GM12878 (cell line): ENCODE data around the gene LDB2. TPM values are rescaled to one million over a fixed set of nuclear protein-coding genes. Genes with fewer than 3 reads are reported as not detected.

Experiments
- EED ChIP-seq: sonication (generic); IDR thresholded peaks from 2 replicates; pipeline ENCODE4 v1.6.1; 2016; ENCODE audit warnings: antibody characterized with exemption, low read depth
- ESRRA ChIP-seq: IDR thresholded peaks from 2 replicates; pipeline ENCODE4 v1.6.1; 2012; ENCODE audit warnings: mild to moderate bottlenecking, low read length, improper control_type of control experiment
- ETV6 ChIP-seq, 2 experiments: fragments of 450-650 bp in 1 of 2; IDR thresholded peaks in 1 of 2; conservative IDR thresholded peaks in 1 of 2; 2 replicates each; pipeline ENCODE4 v1.6.1; 2014; ENCODE audit warnings: antibody characterized with exemption in 1 of 2, borderline replicate concordance in 1 of 2, low read depth in 1 of 2, mild to moderate bottlenecking in 1 of 2, moderate library complexity in 1 of 2
- FOXK2 ChIP-seq: fragments of 450-650 bp; IDR thresholded peaks from 2 replicates; pipeline ENCODE4 v1.6.1; 2017; ENCODE audit warnings: mild to moderate bottlenecking, moderate library complexity
- GATAD2B ChIP-seq: fragments of 450-650 bp; conservative IDR thresholded peaks from 2 replicates; pipeline ENCODE4 v1.6.1; 2017; ENCODE audit warnings: low read depth, mild to moderate bottlenecking, moderate library complexity
- HDAC6 ChIP-seq: fragments of 200-600 bp; sonication (generic); IDR thresholded peaks from one replicate; pipeline ENCODE4 v1.8.0; 2017; ENCODE audit warnings: antibody characterized with exemption; ENCODE audit not compliant: unreplicated experiment
- MXI1 ChIP-seq: fragments of 150-350 bp; IDR thresholded peaks from 2 replicates; pipeline ENCODE4 v1.6.1; 2011; ENCODE audit warnings: low read depth, mild to moderate bottlenecking, inconsistent platforms, low read length, improper control_type of control experiment
- SPI1 ChIP-seq: IDR thresholded peaks from 2 replicates; pipeline ENCODE4 v1.6.1; 2011; ENCODE audit warnings: low read depth, mild to moderate bottlenecking, low read length, moderate library complexity, borderline replicate concordance; ENCODE audit not compliant: insufficient read depth
- ZBED1 ChIP-seq: IDR thresholded peaks from 2 replicates; pipeline ENCODE4 v1.6.1; 2016; ENCODE audit warnings: borderline replicate concordance
- polyA plus RNA-seq, 11 experiments: library from polyadenylated mRNA; depleted of rRNA in 4 of 11; unstranded in 6 of 11; stranded (reverse) in 5 of 11; fragments of >200 nt; fragmentation: Nextera tagmentation in 4 of 11; fragmentation: Illumina TruSeq in 1 of 11; extraction: Ambion mirVana in 4 of 11; extraction: Trizol in 1 of 11; gene quantifications; 1 replicate in 1 of 11; 2 replicates in 10 of 11; pipeline versions ENCODE4 v1.2.1 to v1.2.3, GENCODE V29; 2011 to 2016; ENCODE audit warnings: inconsistent platforms in 2 of 11, missing spikeins in 2 of 11, low read depth in 1 of 11
- total RNA-seq, 4 experiments: library from RNA; depleted of rRNA in 3 of 4; stranded (reverse); fragments of >200 nt in 3 of 4; fragmentation: Illumina TruSeq in 1 of 4; extraction: Trizol in 1 of 4; gene quantifications; 2 replicates each; pipeline versions ENCODE4 v1.2.1 to v1.2.3, GENCODE V29; 2013 to 2021
- TF ChIP-seq, protein P1 (sequence below): fragments of 450-650 bp; formaldehyde crosslinking; IDR thresholded peaks from 2 replicates; pipeline ENCODE4 v1.5.0; 2022; ENCODE audit warnings: mild to moderate bottlenecking, missing genetic modification characterization
- TF ChIP-seq, protein P2 (sequence below): fragments of 450-650 bp; formaldehyde crosslinking; IDR thresholded peaks from 2 replicates; pipeline ENCODE4 v1.4.0; 2020; ENCODE audit warnings: mild to moderate bottlenecking, moderate library complexity
- TF ChIP-seq, protein P3 (sequence below): fragments of 450-650 bp; IDR thresholded peaks from 2 replicates; pipeline ENCODE4 v1.6.1; 2017; ENCODE audit warnings: mild to moderate bottlenecking, moderate library complexity

LDB2 gene
- total and polyA plus RNA-seq, 10 of the 15 experiments (the other 5 are each of a cell fraction or from before 2014, with no cell fraction given), result 0.15 TPM; not detected in 9

DNA sequence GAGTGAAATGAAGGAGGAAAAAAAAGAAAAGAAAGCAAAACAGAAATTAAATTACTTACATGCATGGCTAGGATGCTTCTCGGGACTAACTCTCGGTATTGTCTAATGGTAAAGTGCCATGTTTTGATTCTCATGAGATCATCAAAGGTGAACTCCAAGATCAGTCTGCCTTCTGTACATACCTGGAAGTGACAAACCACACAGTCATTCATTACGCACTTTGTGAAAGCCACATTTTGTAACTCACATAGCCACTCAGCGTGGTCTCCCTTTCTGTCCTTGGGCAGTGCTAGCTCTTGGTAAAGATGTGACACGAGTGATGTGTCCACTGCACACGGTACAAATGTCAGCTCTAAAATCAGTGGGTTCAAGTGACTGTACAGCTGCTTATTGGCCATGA, 309.8 kb downstream of the LDB2 start (continued):
- TF ChIP-seq, protein P1, sequence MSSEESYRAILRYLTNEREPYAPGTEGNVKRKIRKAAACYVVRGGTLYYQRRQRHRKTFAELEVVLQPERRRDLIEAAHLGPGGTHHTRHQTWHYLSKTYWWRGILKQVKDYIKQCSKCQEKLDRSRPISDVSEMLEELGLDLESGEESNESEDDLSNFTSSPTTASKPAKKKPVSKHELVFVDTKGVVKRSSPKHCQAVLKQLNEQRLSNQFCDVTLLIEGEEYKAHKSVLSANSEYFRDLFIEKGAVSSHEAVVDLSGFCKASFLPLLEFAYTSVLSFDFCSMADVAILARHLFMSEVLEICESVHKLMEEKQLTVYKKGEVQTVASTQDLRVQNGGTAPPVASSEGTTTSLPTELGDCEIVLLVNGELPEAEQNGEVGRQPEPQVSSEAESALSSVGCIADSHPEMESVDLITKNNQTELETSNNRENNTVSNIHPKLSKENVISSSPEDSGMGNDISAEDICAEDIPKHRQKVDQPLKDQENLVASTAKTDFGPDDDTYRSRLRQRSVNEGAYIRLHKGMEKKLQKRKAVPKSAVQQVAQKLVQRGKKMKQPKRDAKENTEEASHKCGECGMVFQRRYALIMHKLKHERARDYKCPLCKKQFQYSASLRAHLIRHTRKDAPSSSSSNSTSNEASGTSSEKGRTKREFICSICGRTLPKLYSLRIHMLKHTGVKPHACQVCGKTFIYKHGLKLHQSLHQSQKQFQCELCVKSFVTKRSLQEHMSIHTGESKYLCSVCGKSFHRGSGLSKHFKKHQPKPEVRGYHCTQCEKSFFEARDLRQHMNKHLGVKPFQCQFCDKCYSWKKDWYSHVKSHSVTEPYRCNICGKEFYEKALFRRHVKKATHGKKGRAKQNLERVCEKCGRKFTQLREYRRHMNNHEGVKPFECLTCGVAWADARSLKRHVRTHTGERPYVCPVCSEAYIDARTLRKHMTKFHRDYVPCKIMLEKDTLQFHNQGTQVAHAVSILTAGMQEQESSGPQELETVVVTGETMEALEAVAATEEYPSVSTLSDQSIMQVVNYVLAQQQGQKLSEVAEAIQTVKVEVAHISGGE (CRISPR knock-in tag), result no peak
- no peak for TF ChIP-seq MXI1
- TF ChIP-seq, protein P2, sequence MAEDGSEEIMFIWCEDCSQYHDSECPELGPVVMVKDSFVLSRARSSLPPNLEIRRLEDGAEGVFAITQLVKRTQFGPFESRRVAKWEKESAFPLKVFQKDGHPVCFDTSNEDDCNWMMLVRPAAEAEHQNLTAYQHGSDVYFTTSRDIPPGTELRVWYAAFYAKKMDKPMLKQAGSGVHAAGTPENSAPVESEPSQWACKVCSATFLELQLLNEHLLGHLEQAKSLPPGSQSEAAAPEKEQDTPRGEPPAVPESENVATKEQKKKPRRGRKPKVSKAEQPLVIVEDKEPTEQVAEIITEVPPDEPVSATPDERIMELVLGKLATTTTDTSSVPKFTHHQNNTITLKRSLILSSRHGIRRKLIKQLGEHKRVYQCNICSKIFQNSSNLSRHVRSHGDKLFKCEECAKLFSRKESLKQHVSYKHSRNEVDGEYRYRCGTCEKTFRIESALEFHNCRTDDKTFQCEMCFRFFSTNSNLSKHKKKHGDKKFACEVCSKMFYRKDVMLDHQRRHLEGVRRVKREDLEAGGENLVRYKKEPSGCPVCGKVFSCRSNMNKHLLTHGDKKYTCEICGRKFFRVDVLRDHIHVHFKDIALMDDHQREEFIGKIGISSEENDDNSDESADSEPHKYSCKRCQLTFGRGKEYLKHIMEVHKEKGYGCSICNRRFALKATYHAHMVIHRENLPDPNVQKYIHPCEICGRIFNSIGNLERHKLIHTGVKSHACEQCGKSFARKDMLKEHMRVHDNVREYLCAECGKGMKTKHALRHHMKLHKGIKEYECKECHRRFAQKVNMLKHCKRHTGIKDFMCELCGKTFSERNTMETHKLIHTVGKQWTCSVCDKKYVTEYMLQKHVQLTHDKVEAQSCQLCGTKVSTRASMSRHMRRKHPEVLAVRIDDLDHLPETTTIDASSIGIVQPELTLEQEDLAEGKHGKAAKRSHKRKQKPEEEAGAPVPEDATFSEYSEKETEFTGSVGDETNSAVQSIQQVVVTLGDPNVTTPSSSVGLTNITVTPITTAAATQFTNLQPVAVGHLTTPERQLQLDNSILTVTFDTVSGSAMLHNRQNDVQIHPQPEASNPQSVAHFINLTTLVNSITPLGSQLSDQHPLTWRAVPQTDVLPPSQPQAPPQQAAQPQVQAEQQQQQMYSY (CRISPR knock-in tag), result no peak
- no peak for TF ChIP-seq HDAC6
- no peak for TF ChIP-seq SPI1
- no peak for TF ChIP-seq FOXK2
- no peak for TF ChIP-seq GATAD2B
- TF ChIP-seq, protein P3, sequence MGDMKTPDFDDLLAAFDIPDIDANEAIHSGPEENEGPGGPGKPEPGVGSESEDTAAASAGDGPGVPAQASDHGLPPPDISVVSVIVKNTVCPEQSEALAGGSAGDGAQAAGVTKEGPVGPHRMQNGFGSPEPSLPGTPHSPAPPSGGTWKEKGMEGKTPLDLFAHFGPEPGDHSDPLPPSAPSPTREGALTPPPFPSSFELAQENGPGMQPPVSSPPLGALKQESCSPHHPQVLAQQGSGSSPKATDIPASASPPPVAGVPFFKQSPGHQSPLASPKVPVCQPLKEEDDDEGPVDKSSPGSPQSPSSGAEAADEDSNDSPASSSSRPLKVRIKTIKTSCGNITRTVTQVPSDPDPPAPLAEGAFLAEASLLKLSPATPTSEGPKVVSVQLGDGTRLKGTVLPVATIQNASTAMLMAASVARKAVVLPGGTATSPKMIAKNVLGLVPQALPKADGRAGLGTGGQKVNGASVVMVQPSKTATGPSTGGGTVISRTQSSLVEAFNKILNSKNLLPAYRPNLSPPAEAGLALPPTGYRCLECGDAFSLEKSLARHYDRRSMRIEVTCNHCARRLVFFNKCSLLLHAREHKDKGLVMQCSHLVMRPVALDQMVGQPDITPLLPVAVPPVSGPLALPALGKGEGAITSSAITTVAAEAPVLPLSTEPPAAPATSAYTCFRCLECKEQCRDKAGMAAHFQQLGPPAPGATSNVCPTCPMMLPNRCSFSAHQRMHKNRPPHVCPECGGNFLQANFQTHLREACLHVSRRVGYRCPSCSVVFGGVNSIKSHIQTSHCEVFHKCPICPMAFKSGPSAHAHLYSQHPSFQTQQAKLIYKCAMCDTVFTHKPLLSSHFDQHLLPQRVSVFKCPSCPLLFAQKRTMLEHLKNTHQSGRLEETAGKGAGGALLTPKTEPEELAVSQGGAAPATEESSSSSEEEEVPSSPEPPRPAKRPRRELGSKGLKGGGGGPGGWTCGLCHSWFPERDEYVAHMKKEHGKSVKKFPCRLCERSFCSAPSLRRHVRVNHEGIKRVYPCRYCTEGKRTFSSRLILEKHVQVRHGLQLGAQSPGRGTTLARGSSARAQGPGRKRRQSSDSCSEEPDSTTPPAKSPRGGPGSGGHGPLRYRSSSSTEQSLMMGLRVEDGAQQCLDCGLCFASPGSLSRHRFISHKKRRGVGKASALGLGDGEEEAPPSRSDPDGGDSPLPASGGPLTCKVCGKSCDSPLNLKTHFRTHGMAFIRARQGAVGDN, result no peak
- no peak for TF ChIP-seq EED
- TF ChIP-seq ESRRA, result no peak
- no peak for TF ChIP-seq ETV6 (conservative IDR thresholded peaks at IDR 0.05 in 1 of 2, IDR thresholded peaks at IDR 0.05 in 1 of 2; ENCODE audit: borderline replicate concordance in 1 of 2, low read depth in 1 of 2)
- no peak for TF ChIP-seq ZBED1
